ENCODE data around the gene NTRK3.

NTRK3 gene

GRCh38 chr15:87973501-87974215 is 282.9 kb downstream of the NTRK3 start:
- Mint-ChIP-seq H3K27me3 (no peaks in the 10 kb centered on the region), H3K27ac (no peak overlapping the region), H3K9me3 (peaks cover 0 to 7% of the 10 kb centered on the region in 2 donors), H3K4me1 (no peaks in the 10 kb centered on the region), H3K4me3 (no peak overlapping the region)
- no peak for ATAC-seq
- DNase-seq = no peak

GRCh38 chr15:87971076-87971475 is 285.5 kb downstream of the NTRK3 start:
- H3K27ac Mint-ChIP-seq = no peak overlapping the region
- no peaks in the 10 kb centered on the region for H3K27me3 Mint-ChIP-seq
- no peaks in the 10 kb centered on the region for H3K4me1 Mint-ChIP-seq
- ATAC-seq = no peak
- no peak for DNase-seq
- H3K9me3 Mint-ChIP-seq = no peaks in the 10 kb centered on the region
- H3K4me3 Mint-ChIP-seq = no peak overlapping the region

- Mint-ChIP-seq H3K4me1 (no peaks in the 10 kb centered on the region), H3K9me3 (no peaks in the 10 kb centered on the region), H3K27ac (no peak overlapping the region), H3K4me3 (no peak overlapping the region), H3K27me3 (no peaks in the 10 kb centered on the region)
- ATAC-seq = no peak
- no peak for DNase-seq
Observed at GRCh38 chr15:87967951-87968350, 288.6 kb downstream of the NTRK3 start.

- ATAC-seq = no peak
- DNase-seq = no peak
- no peaks in the 10 kb centered on the region for H3K27me3 Mint-ChIP-seq
- no peak overlapping the region for H3K4me3 Mint-ChIP-seq
- H3K9me3 Mint-ChIP-seq = no peaks in the 10 kb centered on the region
- no peaks in the 10 kb centered on the region for H3K4me1 Mint-ChIP-seq
- no peak overlapping the region for H3K27ac Mint-ChIP-seq
Observed at GRCh38 chr15:87965304-87965703, 291.2 kb downstream of the NTRK3 start.

GRCh38 chr15:87962428-87962827 is 294.1 kb downstream of the NTRK3 start:
- H3K4me1 Mint-ChIP-seq = no peaks in the 10 kb centered on the region
- no peaks in the 10 kb centered on the region for H3K27me3 Mint-ChIP-seq
- ATAC-seq (no peak), DNase-seq (no peak)
- no peaks in the 10 kb centered on the region for H3K9me3 Mint-ChIP-seq
- no peak overlapping the region for H3K4me3 Mint-ChIP-seq
- H3K27ac Mint-ChIP-seq = peak overlapping the region in 1 of 2 donors; percentile 30

GRCh38 chr15:87961851-87962420 is 294.6 kb downstream of the NTRK3 start:
- no peak for ATAC-seq
- DNase-seq = no peak
- Mint-ChIP-seq H3K4me1 (no peaks in the 10 kb centered on the region), H3K27me3 (no peaks in the 10 kb centered on the region), H3K9me3 (no peaks in the 10 kb centered on the region), H3K27ac (no peak overlapping the region), H3K4me3 (no peak overlapping the region)

GRCh38 chr15:87959662-87960061 is 296.9 kb downstream of the NTRK3 start:
- Mint-ChIP-seq H3K4me3 (no peak overlapping the region), H3K27ac (no peak overlapping the region), H3K4me1 (no peaks in the 10 kb centered on the region), H3K9me3 (no peaks in the 10 kb centered on the region), H3K27me3 (no peaks in the 10 kb centered on the region)
- no peak for ATAC-seq
- DNase-seq = no peak

- no peak overlapping the region for H3K4me3 Mint-ChIP-seq
- DNase-seq = no peak
Observed at GRCh38 chr15:87959080-87959479, 297.5 kb downstream of the NTRK3 start.

GRCh38 chr15:87955284-87955909 is 301.1 kb downstream of the NTRK3 start:
- H3K4me3 Mint-ChIP-seq = no peak overlapping the region
- ATAC-seq (no peak), DNase-seq (no peak)
- no peaks in the 10 kb centered on the region for H3K9me3 Mint-ChIP-seq
- H3K27me3 Mint-ChIP-seq = no peaks in the 10 kb centered on the region
- H3K4me1 Mint-ChIP-seq = no peaks in the 10 kb centered on the region
- no peak overlapping the region for H3K27ac Mint-ChIP-seq

More at GRCh38 chr15:87959080-87959479, 297.5 kb downstream of the NTRK3 start:
- no peaks in the 10 kb centered on the region for H3K4me1 Mint-ChIP-seq
- H3K9me3 Mint-ChIP-seq = no peaks in the 10 kb centered on the region
- H3K27ac Mint-ChIP-seq = no peak overlapping the region
- H3K27me3 Mint-ChIP-seq = no peaks in the 10 kb centered on the region
- ATAC-seq = no peak

- H3K4me3 Mint-ChIP-seq = no peak overlapping the region
- no peaks in the 10 kb centered on the region for H3K9me3 Mint-ChIP-seq
Observed at GRCh38 chr15:87954793-87955192, 301.7 kb downstream of the NTRK3 start.

GRCh38 chr15:87952736-87953287 is 303.7 kb downstream of the NTRK3 start:
- no peak for DNase-seq
- Mint-ChIP-seq H3K4me3 (no peak overlapping the region), H3K27me3 (no peaks in the 10 kb centered on the region), H3K4me1 (no peaks in the 10 kb centered on the region), H3K9me3 (no peaks in the 10 kb centered on the region), H3K27ac (no peak overlapping the region)
- ATAC-seq = no peak

More at GRCh38 chr15:87954793-87955192, 301.7 kb downstream of the NTRK3 start:
- Mint-ChIP-seq H3K27ac (no peak overlapping the region), H3K4me1 (no peaks in the 10 kb centered on the region), H3K27me3 (no peaks in the 10 kb centered on the region)
- ATAC-seq (no peak), DNase-seq (no peak)

- H3K4me3 Mint-ChIP-seq = no peak overlapping the region
- no peaks in the 10 kb centered on the region for H3K4me1 Mint-ChIP-seq
- no peak for DNase-seq
- no peaks in the 10 kb centered on the region for H3K27me3 Mint-ChIP-seq
- H3K27ac Mint-ChIP-seq = no peak overlapping the region
- no peaks in the 10 kb centered on the region for H3K9me3 Mint-ChIP-seq
- ATAC-seq = no peak
Observed at GRCh38 chr15:87949575-87950223, 306.8 kb downstream of the NTRK3 start.

- no peak for ATAC-seq
- no peaks in the 10 kb centered on the region for H3K4me1 Mint-ChIP-seq
- no peak overlapping the region for H3K4me3 Mint-ChIP-seq
- peak overlapping the region in 1 of 2 donors; percentile 40 for H3K27ac Mint-ChIP-seq
- H3K9me3 Mint-ChIP-seq = no peaks in the 10 kb centered on the region
- no peaks in the 10 kb centered on the region for H3K27me3 Mint-ChIP-seq
- DNase-seq = no peak
Observed at GRCh38 chr15:87949151-87949574, 307.4 kb downstream of the NTRK3 start.

GRCh38 chr15:87947560-87947959 is 309.0 kb downstream of the NTRK3 start:
- ATAC-seq (no peak), DNase-seq (no peak)
- H3K9me3 Mint-ChIP-seq = no peaks in the 10 kb centered on the region
- H3K27me3 Mint-ChIP-seq = no peaks in the 10 kb centered on the region
- no peak overlapping the region for H3K27ac Mint-ChIP-seq
- no peaks in the 10 kb centered on the region for H3K4me1 Mint-ChIP-seq
- H3K4me3 Mint-ChIP-seq = no peak overlapping the region

GRCh38 chr15:87945246-87945645 is 311.3 kb downstream of the NTRK3 start:
- Mint-ChIP-seq H3K4me1 (no peaks in the 10 kb centered on the region), H3K27me3 (no peaks in the 10 kb centered on the region), H3K27ac (no peak overlapping the region), H3K9me3 (no peaks in the 10 kb centered on the region), H3K4me3 (no peak overlapping the region)
- no peak for ATAC-seq
- DNase-seq = no peak

GRCh38 chr15:87944691-87945090 is 311.8 kb downstream of the NTRK3 start:
- no peaks in the 10 kb centered on the region for H3K27me3 Mint-ChIP-seq
- no peak overlapping the region for H3K27ac Mint-ChIP-seq
- ATAC-seq (no peak), DNase-seq (no peak)
- H3K4me3 Mint-ChIP-seq = no peak overlapping the region
- no peaks in the 10 kb centered on the region for H3K4me1 Mint-ChIP-seq
- no peaks in the 10 kb centered on the region for H3K9me3 Mint-ChIP-seq

Data from stimulated activated naive CD8-positive, alpha-beta T cell treated with anti-CD3 and anti-CD28 coated beads, Interleukin-15, amount 100 ng/mL, for 72 hours (primary cell).